ES-I3 (cell line): ENCODE data around the gene TP53BP2.

Experiments used
- H3K36me3 ChIP-seq: 2 replicates; pipeline ENCODE4 v1.6.1; 2013; ENCODE audit warnings: mild to moderate bottlenecking, low read length, control low read depth, moderate library complexity; ENCODE audit not compliant: insufficient read depth
- H3K4me1 ChIP-seq: 2 replicates; pipeline ENCODE4 v1.6.1; 2013; ENCODE audit warnings: mild to moderate bottlenecking, control low read depth, low read length; ENCODE audit not compliant: insufficient read depth
- H3K9ac ChIP-seq: 2 replicates; pipeline ENCODE4 v1.6.1; 2013; ENCODE audit warnings: low read depth, mild to moderate bottlenecking, low read length, moderate library complexity
- H3K9me3 ChIP-seq: 2 replicates; pipeline ENCODE4 v1.6.1; 2013; ENCODE audit warnings: mild to moderate bottlenecking, low read length, moderate library complexity; ENCODE audit not compliant: control insufficient read depth, insufficient read depth

The TP53BP2 gene

GRCh38 chr1:223761411-223761810 is 84.3 kb downstream of the TP53BP2 start:
- H3K9ac ChIP-seq = no peak overlapping the region
- peaks cover 10% of the 10 kb centered on the region for H3K36me3 ChIP-seq
- H3K9me3 ChIP-seq = no peaks in the 10 kb centered on the region
- no peaks in the 10 kb centered on the region for H3K4me1 ChIP-seq

GRCh38 chr1:223760833-223761232 is 84.9 kb downstream of the TP53BP2 start:
- H3K4me1 ChIP-seq = no peaks in the 10 kb centered on the region
- H3K9ac ChIP-seq = no peak overlapping the region
- peaks cover 10% of the 10 kb centered on the region for H3K36me3 ChIP-seq
- no peaks in the 10 kb centered on the region for H3K9me3 ChIP-seq

- Histone ChIP-seq H3K9ac (no peak overlapping the region), H3K9me3 (no peaks in the 10 kb centered on the region), H3K36me3 (peaks cover 10% of the 10 kb centered on the region; the same call in 1 of the 2 replicates)
These were observed 86.5 kb downstream of the TP53BP2 start for GRCh38 chr1:223759273-223759672.

GRCh38 chr1:223758734-223759133 is 87.0 kb downstream of the TP53BP2 start:
- H3K36me3 ChIP-seq = peaks cover 7% of the 10 kb centered on the region; the same call in 1 of the 2 replicates

More at GRCh38 chr1:223759273-223759672, 86.5 kb downstream of the TP53BP2 start:
- no peaks in the 10 kb centered on the region for H3K4me1 ChIP-seq

GRCh38 chr1:223756806-223757700 is 88.7 kb downstream of the TP53BP2 start:
- Histone ChIP-seq H3K4me1 (peaks cover 9% of the 10 kb centered on the region; the same call in 1 of the 2 replicates), H3K36me3 (peaks cover 6% of the 10 kb centered on the region; the same call in 1 of the 2 replicates), H3K9ac (no peak overlapping the region), H3K9me3 (no peaks in the 10 kb centered on the region)

More at GRCh38 chr1:223758734-223759133, 87.0 kb downstream of the TP53BP2 start:
- H3K9me3 ChIP-seq = no peaks in the 10 kb centered on the region
- no peak overlapping the region for H3K9ac ChIP-seq
- H3K4me1 ChIP-seq = no peaks in the 10 kb centered on the region

GRCh38 chr1:223755992-223756775 is 89.6 kb downstream of the TP53BP2 start:
- peaks cover 6% of the 10 kb centered on the region for H3K36me3 ChIP-seq
- no peak overlapping the region for H3K9ac ChIP-seq
- no peaks in the 10 kb centered on the region for H3K9me3 ChIP-seq
- H3K4me1 ChIP-seq = peaks cover 9% of the 10 kb centered on the region; the same call in 1 of the 2 replicates

- Histone ChIP-seq H3K9me3 (no peaks in the 10 kb centered on the region), H3K9ac (no peak overlapping the region), H3K36me3 (peaks cover 6% of the 10 kb centered on the region), H3K4me1 (peaks cover 9% of the 10 kb centered on the region; the same call in 1 of the 2 replicates)
These were observed 90.3 kb downstream of the TP53BP2 start for GRCh38 chr1:223755432-223755792.

GRCh38 chr1:223754681-223755431 is 90.9 kb downstream of the TP53BP2 start:
- H3K36me3 ChIP-seq = peaks cover 6% of the 10 kb centered on the region
- H3K4me1 ChIP-seq = peaks cover 9% of the 10 kb centered on the region; the same call in 1 of the 2 replicates
- no peak overlapping the region for H3K9ac ChIP-seq
- no peaks in the 10 kb centered on the region for H3K9me3 ChIP-seq

GRCh38 chr1:223752721-223753515 is 92.8 kb downstream of the TP53BP2 start:
- Histone ChIP-seq H3K9ac (no peak overlapping the region), H3K9me3 (no peaks in the 10 kb centered on the region), H3K4me1 (peaks cover 9% of the 10 kb centered on the region; the same call in 1 of the 2 replicates), H3K36me3 (peaks cover 9% of the 10 kb centered on the region)

- Histone ChIP-seq H3K36me3 (peaks cover 9% of the 10 kb centered on the region), H3K9ac (no peak overlapping the region), H3K4me1 (peaks cover 9% of the 10 kb centered on the region; the same call in 1 of the 2 replicates), H3K9me3 (no peaks in the 10 kb centered on the region)
These were observed 94.1 kb downstream of the TP53BP2 start for GRCh38 chr1:223751696-223752095.

- Histone ChIP-seq H3K36me3 (peaks cover 9% of the 10 kb centered on the region), H3K4me1 (peaks cover 9% of the 10 kb centered on the region; the same call in 1 of the 2 replicates), H3K9ac (no peak overlapping the region), H3K9me3 (no peaks in the 10 kb centered on the region)
These were observed 94.8 kb downstream of the TP53BP2 start for GRCh38 chr1:223750730-223751570.

- H3K4me1 ChIP-seq = peaks cover 9% of the 10 kb centered on the region; the same call in 1 of the 2 replicates
These were observed 96.7 kb downstream of the TP53BP2 start for GRCh38 chr1:223748773-223749733.

More at GRCh38 chr1:223748773-223749733, 96.7 kb downstream of the TP53BP2 start:
- peaks cover 9% of the 10 kb centered on the region for H3K36me3 ChIP-seq
- H3K9ac ChIP-seq = peak overlapping the region; percentile 72
- no peaks in the 10 kb centered on the region for H3K9me3 ChIP-seq
